ENCODE data around the gene FBXL16.

The FBXL16 gene

GRCh38 chr16:734981-735881 is 29.6 kb upstream of the FBXL16 start:
- no peak for DNase-seq

- DNase-seq, result no peak
Measured at GRCh38 chr16:734208-734980, 28.8 kb upstream of the FBXL16 start.

- peak; percentile 56 for DNase-seq
Measured at GRCh38 chr16:733382-734207, 28.0 kb upstream of the FBXL16 start.

- no peak for DNase-seq
Measured at GRCh38 chr16:732936-733335, 27.3 kb upstream of the FBXL16 start.

GRCh38 chr16:732332-732731 is 26.7 kb upstream of the FBXL16 start:
- no peak for DNase-seq

GRCh38 chr16:730666-731509 is 25.3 kb upstream of the FBXL16 start:
- no peak for DNase-seq

- no peak for DNase-seq
Measured at GRCh38 chr16:729768-730665, 24.4 kb upstream of the FBXL16 start.

GRCh38 chr16:728890-729744 is 23.5 kb upstream of the FBXL16 start:
- DNase-seq, result no peak

GRCh38 chr16:728131-728889 is 22.7 kb upstream of the FBXL16 start:
- peak; percentile 76 for DNase-seq

- peak; percentile 47 for DNase-seq
Measured at GRCh38 chr16:727291-727977, 21.8 kb upstream of the FBXL16 start.

- peak; percentile 79 for DNase-seq
Measured at GRCh38 chr16:726438-727290, 21.1 kb upstream of the FBXL16 start, which contains the start of the genes CCDC78 and HAGHL. Gene CCDC78, minus strand, starts transcription at chr16:726443. Its CDS starts 76 bp downstream, at chr16:726367. Gene HAGHL, plus strand, starts transcription at chr16:727106. Its CDS starts 404 bp downstream, at chr16:727510.

- no peak for DNase-seq
Measured at GRCh38 chr16:726188-726437, 20.5 kb upstream of the FBXL16 start.

GRCh38 chr16:725463-726187 is 20.0 kb upstream of the FBXL16 start:
- DNase-seq, result no peak

- DNase-seq, result no peak
Measured at GRCh38 chr16:725041-725376, 19.4 kb upstream of the FBXL16 start.

GRCh38 chr16:724188-725040 is 18.8 kb upstream of the FBXL16 start:
- no peak for DNase-seq

- no peak for DNase-seq
Measured at GRCh38 chr16:723695-724094, 18.1 kb upstream of the FBXL16 start.

All from stimulated activated CD4-positive, alpha-beta T cell treated with anti-CD3 and anti-CD28 coated beads, Interleukin-15, amount 100 ng/mL, for 24 hours (primary cell).